ENCODE measurements around the gene SH3RF1.
"Not testable (repeated sequence)": the region's sequence is repeated elsewhere in the genome, so short reads cannot be mapped to it uniquely, and the experiment has no call there.

Gene SH3RF1

GRCh38 chr4:169222761-169223160 is 48.0 kb downstream of the SH3RF1 start:
- DNase-seq, result no peak

- no peak for DNase-seq
These were observed 49.1 kb downstream of the SH3RF1 start for GRCh38 chr4:169221662-169222061.

GRCh38 chr4:169220854-169221411 is 49.8 kb downstream of the SH3RF1 start:
- no peak for DNase-seq

GRCh38 chr4:169220447-169220846 is 50.3 kb downstream of the SH3RF1 start:
- no peak for DNase-seq

- DNase-seq, result no peak
These were observed 51.3 kb downstream of the SH3RF1 start for GRCh38 chr4:169219440-169219839.

- no peak for DNase-seq
These were observed 55.1 kb downstream of the SH3RF1 start for GRCh38 chr4:169215656-169216055.

- DNase-seq, result no peak
These were observed 57.8 kb downstream of the SH3RF1 start for GRCh38 chr4:169212981-169213380.

- DNase-seq, result no peak
These were observed 60.1 kb downstream of the SH3RF1 start for GRCh38 chr4:169210504-169211118.

- DNase-seq, result no peak
These were observed 61.3 kb downstream of the SH3RF1 start for GRCh38 chr4:169209388-169209883.

- no peak for DNase-seq
These were observed 62.2 kb downstream of the SH3RF1 start for GRCh38 chr4:169208516-169208915.

GRCh38 chr4:169208090-169208455 is 62.7 kb downstream of the SH3RF1 start:
- DNase-seq, result no peak

GRCh38 chr4:169207436-169208089 is 63.2 kb downstream of the SH3RF1 start:
- DNase-seq, result no peak

GRCh38 chr4:169205744-169206080 is 65.0 kb downstream of the SH3RF1 start:
- no peak for DNase-seq

GRCh38 chr4:169205075-169205743 is 65.5 kb downstream of the SH3RF1 start:
- DNase-seq, result no peak

GRCh38 chr4:169203891-169204290 is 66.9 kb downstream of the SH3RF1 start:
- no peak for DNase-seq

- not testable (repeated sequence) for DNase-seq
These were observed 67.5 kb downstream of the SH3RF1 start for GRCh38 chr4:169203278-169203677.

GRCh38 chr4:169202878-169203277 is 67.9 kb downstream of the SH3RF1 start:
- DNase-seq, result no peak

- no peak for DNase-seq
These were observed 68.5 kb downstream of the SH3RF1 start for GRCh38 chr4:169202145-169202699.

- no peak for DNase-seq
These were observed 69.3 kb downstream of the SH3RF1 start for GRCh38 chr4:169201222-169202144.

- DNase-seq, result no peak
These were observed 70.3 kb downstream of the SH3RF1 start for GRCh38 chr4:169200361-169201030.

- DNase-seq, result no peak
These were observed 71.6 kb downstream of the SH3RF1 start for GRCh38 chr4:169199184-169199583.

- DNase-seq, result no peak
These were observed 72.6 kb downstream of the SH3RF1 start for GRCh38 chr4:169198167-169198566.

Data from activated CD4-positive, alpha-beta T cell treated with anti-CD3 and anti-CD28 coated beads for 1 hour (primary cell).